ENCODE results near the gene PSMD3.
A peak's percentile ranks its signal among the peaks of the same experiment; 100 is the strongest.

PSMD3 gene

GRCh38 chr17:40019140-40019991 lies 38.8 kb downstream of the PSMD3 start:
- no peak for TF ChIP-seq CTCF (IDR thresholded peaks at IDR 0.05; ENCODE audit: low read depth, low read length)
- DNase-seq (ENCODE audit: extremely low read depth, low read depth): no peak

- no peak for DNase-seq (ENCODE audit: extremely low read depth, low read depth)
- no peak for TF ChIP-seq CTCF (IDR thresholded peaks at IDR 0.05; ENCODE audit: low read depth, low read length)
Observed at GRCh38 chr17:40020146-40020545, 39.5 kb downstream of the PSMD3 start.

GRCh38 chr17:40021451-40021971 lies 40.9 kb downstream of the PSMD3 start:
- peak; percentile 44 for DNase-seq (ENCODE audit: extremely low read depth, low read depth)
- no peak for TF ChIP-seq CTCF (IDR thresholded peaks at IDR 0.05; ENCODE audit: low read depth, low read length)

GRCh38 chr17:40022497-40022896 lies 41.9 kb downstream of the PSMD3 start:
- no peak for DNase-seq (ENCODE audit: extremely low read depth, low read depth)
- TF ChIP-seq CTCF (IDR thresholded peaks at IDR 0.05; ENCODE audit: low read depth, low read length): no peak

- TF ChIP-seq CTCF (IDR thresholded peaks at IDR 0.05; ENCODE audit: low read depth, low read length): no peak
- no peak for DNase-seq (ENCODE audit: extremely low read depth, low read depth)
Observed at GRCh38 chr17:40022961-40023541, 42.4 kb downstream of the PSMD3 start.

DNA sequence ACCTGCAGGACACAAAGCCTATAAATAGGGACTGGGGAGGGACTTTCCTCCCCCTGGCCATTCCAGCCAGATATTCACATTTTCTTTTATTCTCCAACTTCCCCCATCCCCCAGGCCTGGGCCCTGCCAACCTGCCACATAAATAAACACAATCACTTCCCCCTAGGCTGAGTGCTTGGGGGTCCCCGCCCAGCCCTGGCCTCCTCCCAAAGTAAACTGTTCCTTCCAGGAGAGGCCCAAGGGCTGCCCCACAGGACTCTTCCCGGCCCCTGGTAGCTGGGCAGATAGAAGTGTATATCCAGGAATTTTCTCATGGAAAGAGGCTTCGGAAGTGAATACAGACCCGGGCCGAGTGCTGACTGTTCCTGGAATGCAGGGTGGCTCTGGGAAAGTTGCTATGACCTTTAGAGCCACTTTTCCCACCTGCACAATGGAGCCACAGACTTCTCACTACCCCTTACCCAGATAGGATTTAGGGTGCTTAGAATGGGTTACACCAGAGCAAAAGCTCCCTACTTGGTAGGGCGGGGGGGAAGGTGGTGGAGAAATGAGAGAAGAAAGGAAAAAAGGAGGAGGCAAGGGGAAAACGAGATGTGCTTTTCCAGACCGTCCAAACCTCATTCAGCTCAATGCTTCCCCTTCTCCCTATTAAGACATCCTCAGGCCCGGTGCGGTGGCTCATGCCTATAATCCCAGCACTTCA lies 43.1 kb downstream of the PSMD3 start:
- no peak for TF ChIP-seq CTCF (IDR thresholded peaks at IDR 0.05; ENCODE audit: low read depth, low read length)
- DNase-seq (ENCODE audit: extremely low read depth, low read depth): no peak

DNA sequence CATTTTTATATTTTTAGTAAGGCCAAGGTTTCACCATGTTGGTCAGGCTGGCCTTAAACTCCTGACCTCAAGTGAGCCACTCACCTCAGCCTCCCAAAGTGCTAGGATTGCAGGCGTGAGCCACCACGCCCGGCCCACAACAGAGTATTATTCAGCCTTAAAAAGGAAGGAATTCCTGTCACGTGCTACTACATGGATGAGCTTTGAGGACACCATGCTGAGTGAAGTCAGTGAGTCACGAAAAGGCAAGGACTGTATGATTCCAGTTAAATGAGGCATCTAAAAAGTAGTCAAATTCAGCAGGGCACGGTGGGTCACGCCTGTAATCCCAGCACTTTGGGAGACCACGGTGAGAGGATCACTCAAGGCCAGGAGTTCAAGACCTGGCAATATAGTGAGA lies 44.3 kb downstream of the PSMD3 start:
- TF ChIP-seq CTCF (IDR thresholded peaks at IDR 0.05; ENCODE audit: low read depth, low read length): no peak
- DNase-seq (ENCODE audit: extremely low read depth, low read depth): no peak

Data from AG09319 (cell line).